Right lobe of liver (tissue), 4 donors: ENCODE data around the gene RRAGD.

Experiments used
- POLR2A ChIP-seq: fragments of 450-650 bp; IDR thresholded peaks from one replicate; pipeline ENCODE4 v1.6.1; 2017; ENCODE audit warnings: antibody characterized with exemption, mild to moderate bottlenecking
- TF ChIP-seq, protein P1 (sequence below), 4 donors: fragments of 200-600 bp in 3 of 4; fragments of 450-650 bp in 1 of 4; IDR thresholded peaks; one replicate each; pipeline versions ENCODE4 v1.5.1 to v1.8.0; 2016 to 2022; ENCODE audit warnings: antibody characterized with exemption in 4 of 4, mild to moderate bottlenecking in 2 of 4
- donor health status: DM: no; HTN: no; CAD: no.
- donor health status: DM: no; HTN: no; CAD: no.
- donor health status: DM: no; HTN: yes; CAD: no.

DNA sequence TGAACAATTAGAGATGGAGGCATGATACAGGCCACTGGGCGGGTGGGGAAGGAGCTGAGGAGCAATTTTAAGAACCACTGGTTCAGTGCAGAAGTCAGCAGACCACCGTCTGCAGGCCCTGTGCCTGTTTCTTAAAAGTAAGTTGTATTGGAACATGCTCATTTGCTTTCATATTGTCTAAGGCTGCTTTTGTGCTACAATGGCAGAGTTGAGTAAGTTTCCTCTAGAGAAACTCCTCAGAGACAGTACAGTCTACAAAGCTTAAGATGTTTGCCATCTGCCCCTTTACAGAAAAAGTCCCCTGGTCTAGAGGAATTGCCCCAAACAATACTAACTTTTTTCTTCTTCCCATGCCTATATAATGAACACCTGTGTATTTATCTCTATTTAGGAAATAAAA is 31.0 kb downstream of the RRAGD start:
- TF ChIP-seq POLR2A: no peak
- TF ChIP-seq, protein P1, sequence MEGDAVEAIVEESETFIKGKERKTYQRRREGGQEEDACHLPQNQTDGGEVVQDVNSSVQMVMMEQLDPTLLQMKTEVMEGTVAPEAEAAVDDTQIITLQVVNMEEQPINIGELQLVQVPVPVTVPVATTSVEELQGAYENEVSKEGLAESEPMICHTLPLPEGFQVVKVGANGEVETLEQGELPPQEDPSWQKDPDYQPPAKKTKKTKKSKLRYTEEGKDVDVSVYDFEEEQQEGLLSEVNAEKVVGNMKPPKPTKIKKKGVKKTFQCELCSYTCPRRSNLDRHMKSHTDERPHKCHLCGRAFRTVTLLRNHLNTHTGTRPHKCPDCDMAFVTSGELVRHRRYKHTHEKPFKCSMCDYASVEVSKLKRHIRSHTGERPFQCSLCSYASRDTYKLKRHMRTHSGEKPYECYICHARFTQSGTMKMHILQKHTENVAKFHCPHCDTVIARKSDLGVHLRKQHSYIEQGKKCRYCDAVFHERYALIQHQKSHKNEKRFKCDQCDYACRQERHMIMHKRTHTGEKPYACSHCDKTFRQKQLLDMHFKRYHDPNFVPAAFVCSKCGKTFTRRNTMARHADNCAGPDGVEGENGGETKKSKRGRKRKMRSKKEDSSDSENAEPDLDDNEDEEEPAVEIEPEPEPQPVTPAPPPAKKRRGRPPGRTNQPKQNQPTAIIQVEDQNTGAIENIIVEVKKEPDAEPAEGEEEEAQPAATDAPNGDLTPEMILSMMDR (IDR thresholded peaks at IDR 0.05): no peak
